GM23338 (cell line): ENCODE data around the gene PDE10A. TPM values are rescaled to one million over a fixed set of nuclear protein-coding genes. Genes with fewer than 3 reads are reported as not detected.

ENCODE experiments used
- ATAC-seq: fragments of 200-7000 bp; cut with Tn5 transposase; 3 replicates; pipeline ENCODE4 v1.9.1; 2020
- DNase-seq: peaks from one replicate; pipeline ENCODE4 v3.0.0-alpha.2; 2015; ENCODE audit warnings: low spot score
- H2AFZ ChIP-seq: fragments of 200-600 bp; sonication (generic); 2 replicates; pipeline ENCODE4 v1.8.0; 2016; ENCODE audit warnings: antibody characterized with exemption, mild to moderate bottlenecking, moderate library complexity
- H3F3A ChIP-seq: fragments of 200-600 bp; sonication (generic); replicated peaks from 2 replicates; pipeline ENCODE4 v1.8.0; 2017; ENCODE audit warnings: antibody characterized with exemption, mixed run types, low read depth
- H3K27ac ChIP-seq: fragments of 200-600 bp; sonication (generic); 2 replicates; pipeline ENCODE4 v1.6.1; 2016; ENCODE audit warnings: low read depth
- H3K27me3 ChIP-seq: fragments of 200-600 bp; sonication (generic); 2 replicates; pipeline ENCODE4 v1.8.0; 2016; ENCODE audit warnings: mild to moderate bottlenecking, mixed run types, moderate library complexity; ENCODE audit not compliant: insufficient read depth
- H3K36me3 ChIP-seq: fragments of 200-600 bp; sonication (generic); 2 replicates; pipeline ENCODE4 v1.8.0; 2016; ENCODE audit warnings: mild to moderate bottlenecking; ENCODE audit not compliant: insufficient read depth
- H3K4me1 ChIP-seq: fragments of 200-600 bp; sonication (generic); 2 replicates; pipeline ENCODE4 v1.8.0; 2016; ENCODE audit warnings: mild to moderate bottlenecking, moderate library complexity; ENCODE audit not compliant: insufficient read depth
- H3K4me2 ChIP-seq: fragments of 200-600 bp; sonication (generic); 2 replicates; pipeline ENCODE4 v1.7.1; 2017; ENCODE audit warnings: mixed run types
- H3K4me3 ChIP-seq: fragments of 200-600 bp; sonication (generic); 2 replicates; pipeline ENCODE4 v1.6.1; 2016; ENCODE audit warnings: mixed run types
- H3K79me2 ChIP-seq: fragments of 200-600 bp; sonication (generic); replicated peaks from 2 replicates; pipeline ENCODE4 v1.8.0; 2017; ENCODE audit warnings: mild to moderate bottlenecking; ENCODE audit not compliant: insufficient read depth
- H3K9me2 ChIP-seq: fragments of 200-600 bp; sonication (generic); 2 replicates; pipeline ENCODE4 v1.8.0; 2017; ENCODE audit not compliant: insufficient read depth
- H4K20me1 ChIP-seq: fragments of 200-600 bp; sonication (generic); replicated peaks from 2 replicates; pipeline ENCODE4 v1.8.0; 2017; ENCODE audit warnings: mild to moderate bottlenecking; ENCODE audit not compliant: insufficient read depth
- H3K27ac Mint-ChIP-seq: 2 replicates; pipeline ENCODE4 v1.8.0; 2020; ENCODE audit warnings: inconsistent platforms, mild to moderate bottlenecking, moderate library complexity, mixed read lengths
- H3K27me3 Mint-ChIP-seq: 3 replicates; pipeline ENCODE4 v1.8.0; 2022; ENCODE audit warnings: low read depth, mild to moderate bottlenecking, moderate library complexity, mixed read lengths, inconsistent platforms; ENCODE audit not compliant: insufficient read depth, poor library complexity
- H3K36me3 Mint-ChIP-seq: 3 replicates; pipeline ENCODE4 v1.8.0; 2021; ENCODE audit warnings: low read depth, mild to moderate bottlenecking, inconsistent platforms, moderate library complexity, mixed read lengths
- H3K4me1 Mint-ChIP-seq: 3 replicates; pipeline ENCODE4 v1.8.0; 2020; ENCODE audit warnings: mild to moderate bottlenecking, inconsistent platforms, mixed read lengths
- H3K4me3 Mint-ChIP-seq: 3 replicates; pipeline ENCODE4 v1.8.0; 2021; ENCODE audit warnings: moderate library complexity, mild to moderate bottlenecking, inconsistent platforms, mixed read lengths
- H3K9me3 Mint-ChIP-seq: 3 replicates; pipeline ENCODE4 v1.8.0; 2020; ENCODE audit warnings: moderate library complexity, mild to moderate bottlenecking, inconsistent platforms, mixed read lengths
- CTCF ChIP-seq, 2 experiments: fragments of 200-600 bp in 1 of 2; sonication (generic) in 1 of 2; conservative IDR thresholded peaks; 2 replicates each; pipeline versions ENCODE4 v1.5.1 to v1.6.1; 2016 to 2017; ENCODE audit warnings: antibody characterized with exemption in 2 of 2, low read depth in 2 of 2, mild to moderate bottlenecking in 2 of 2, moderate library complexity in 1 of 2
- NANOG ChIP-seq: IDR thresholded peaks from 2 replicates; pipeline ENCODE4 v1.6.1; 2016; ENCODE audit warnings: antibody characterized with exemption, borderline replicate concordance
- ZNF114 ChIP-seq: fragments of 250-450 bp; sonication (Bioruptor Pico); IDR thresholded peaks from 2 replicates; pipeline ENCODE4 v1.5.0; 2020; ENCODE audit warnings: mild to moderate bottlenecking, moderate library complexity
- ZNF331 ChIP-seq: fragments of 250-450 bp; sonication (Bioruptor Pico); IDR thresholded peaks from 2 replicates; pipeline ENCODE4 v1.5.0; 2020; ENCODE audit warnings: low read depth, mild to moderate bottlenecking, moderate library complexity
- polyA plus RNA-seq: library from polyadenylated mRNA; unstranded; fragments of >200 nt; fragmentation: Nextera tagmentation; extraction: Ambion mirVana; gene quantifications from 2 replicates; pipeline ENCODE4 v1.2.1, GENCODE V29; 2016
- total RNA-seq: library from RNA; depleted of rRNA; stranded (reverse); fragments of >200 nt; shearing (Covaris generic); gene quantifications from 2 replicates; pipeline ENCODE4 v1.2.3, GENCODE V29; 2014
- TF ChIP-seq, protein P1 (sequence below): fragments of 250-450 bp; sonication (Bioruptor Pico); IDR thresholded peaks from 2 replicates; pipeline ENCODE4 v1.5.0; 2020; ENCODE audit warnings: mild to moderate bottlenecking, moderate library complexity

The PDE10A gene
- total and polyA plus RNA-seq, 2 experiments from 2014 or later: 0.50 to 3.9 TPM

DNA sequence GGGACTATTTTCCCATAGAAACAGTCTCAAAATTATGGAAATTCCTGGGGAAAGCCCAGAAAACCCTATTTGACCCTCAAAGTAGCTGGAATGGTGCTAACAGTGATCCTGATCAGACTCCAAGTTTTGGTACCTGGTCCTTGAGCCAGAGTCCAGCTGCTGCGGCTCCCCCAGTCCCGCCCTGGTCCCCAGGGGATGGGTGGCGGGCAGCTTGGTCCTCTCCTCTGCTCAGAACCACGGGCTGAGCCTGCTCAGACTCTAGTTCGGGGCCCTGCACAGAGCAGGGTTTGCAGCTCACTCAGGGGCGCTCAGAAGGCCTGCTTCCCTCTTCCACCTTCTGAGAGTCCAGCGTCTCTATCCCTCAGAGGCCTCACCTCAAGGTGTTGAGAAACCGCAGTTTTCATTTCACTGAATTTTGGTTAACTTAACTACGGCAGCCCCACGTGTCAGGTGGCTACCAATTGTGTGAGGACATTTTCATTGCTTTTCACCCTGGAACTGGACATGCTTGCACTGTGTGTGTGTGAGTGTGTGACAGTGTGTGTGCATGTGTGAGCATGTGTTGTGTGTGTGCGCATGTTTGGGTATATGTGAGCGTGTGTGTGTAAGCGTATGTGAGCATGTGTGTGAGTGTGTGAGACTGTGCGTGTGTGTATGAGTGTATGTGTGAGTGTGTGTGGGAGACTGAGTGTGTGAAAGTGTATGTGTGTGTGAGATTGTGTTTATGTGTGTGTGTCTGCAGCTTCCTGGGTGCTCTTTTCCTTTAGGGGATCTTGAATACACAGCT lies 44.2 kb upstream of the PDE10A start (continued):
- TF ChIP-seq CTCF (conservative IDR thresholded peaks at IDR 0.05; ENCODE audit: low read depth in 2 of 2) (no peak), ZNF114 (CRISPR knock-in tag) (no peak), NANOG (no peak)
- TF ChIP-seq, protein P1, sequence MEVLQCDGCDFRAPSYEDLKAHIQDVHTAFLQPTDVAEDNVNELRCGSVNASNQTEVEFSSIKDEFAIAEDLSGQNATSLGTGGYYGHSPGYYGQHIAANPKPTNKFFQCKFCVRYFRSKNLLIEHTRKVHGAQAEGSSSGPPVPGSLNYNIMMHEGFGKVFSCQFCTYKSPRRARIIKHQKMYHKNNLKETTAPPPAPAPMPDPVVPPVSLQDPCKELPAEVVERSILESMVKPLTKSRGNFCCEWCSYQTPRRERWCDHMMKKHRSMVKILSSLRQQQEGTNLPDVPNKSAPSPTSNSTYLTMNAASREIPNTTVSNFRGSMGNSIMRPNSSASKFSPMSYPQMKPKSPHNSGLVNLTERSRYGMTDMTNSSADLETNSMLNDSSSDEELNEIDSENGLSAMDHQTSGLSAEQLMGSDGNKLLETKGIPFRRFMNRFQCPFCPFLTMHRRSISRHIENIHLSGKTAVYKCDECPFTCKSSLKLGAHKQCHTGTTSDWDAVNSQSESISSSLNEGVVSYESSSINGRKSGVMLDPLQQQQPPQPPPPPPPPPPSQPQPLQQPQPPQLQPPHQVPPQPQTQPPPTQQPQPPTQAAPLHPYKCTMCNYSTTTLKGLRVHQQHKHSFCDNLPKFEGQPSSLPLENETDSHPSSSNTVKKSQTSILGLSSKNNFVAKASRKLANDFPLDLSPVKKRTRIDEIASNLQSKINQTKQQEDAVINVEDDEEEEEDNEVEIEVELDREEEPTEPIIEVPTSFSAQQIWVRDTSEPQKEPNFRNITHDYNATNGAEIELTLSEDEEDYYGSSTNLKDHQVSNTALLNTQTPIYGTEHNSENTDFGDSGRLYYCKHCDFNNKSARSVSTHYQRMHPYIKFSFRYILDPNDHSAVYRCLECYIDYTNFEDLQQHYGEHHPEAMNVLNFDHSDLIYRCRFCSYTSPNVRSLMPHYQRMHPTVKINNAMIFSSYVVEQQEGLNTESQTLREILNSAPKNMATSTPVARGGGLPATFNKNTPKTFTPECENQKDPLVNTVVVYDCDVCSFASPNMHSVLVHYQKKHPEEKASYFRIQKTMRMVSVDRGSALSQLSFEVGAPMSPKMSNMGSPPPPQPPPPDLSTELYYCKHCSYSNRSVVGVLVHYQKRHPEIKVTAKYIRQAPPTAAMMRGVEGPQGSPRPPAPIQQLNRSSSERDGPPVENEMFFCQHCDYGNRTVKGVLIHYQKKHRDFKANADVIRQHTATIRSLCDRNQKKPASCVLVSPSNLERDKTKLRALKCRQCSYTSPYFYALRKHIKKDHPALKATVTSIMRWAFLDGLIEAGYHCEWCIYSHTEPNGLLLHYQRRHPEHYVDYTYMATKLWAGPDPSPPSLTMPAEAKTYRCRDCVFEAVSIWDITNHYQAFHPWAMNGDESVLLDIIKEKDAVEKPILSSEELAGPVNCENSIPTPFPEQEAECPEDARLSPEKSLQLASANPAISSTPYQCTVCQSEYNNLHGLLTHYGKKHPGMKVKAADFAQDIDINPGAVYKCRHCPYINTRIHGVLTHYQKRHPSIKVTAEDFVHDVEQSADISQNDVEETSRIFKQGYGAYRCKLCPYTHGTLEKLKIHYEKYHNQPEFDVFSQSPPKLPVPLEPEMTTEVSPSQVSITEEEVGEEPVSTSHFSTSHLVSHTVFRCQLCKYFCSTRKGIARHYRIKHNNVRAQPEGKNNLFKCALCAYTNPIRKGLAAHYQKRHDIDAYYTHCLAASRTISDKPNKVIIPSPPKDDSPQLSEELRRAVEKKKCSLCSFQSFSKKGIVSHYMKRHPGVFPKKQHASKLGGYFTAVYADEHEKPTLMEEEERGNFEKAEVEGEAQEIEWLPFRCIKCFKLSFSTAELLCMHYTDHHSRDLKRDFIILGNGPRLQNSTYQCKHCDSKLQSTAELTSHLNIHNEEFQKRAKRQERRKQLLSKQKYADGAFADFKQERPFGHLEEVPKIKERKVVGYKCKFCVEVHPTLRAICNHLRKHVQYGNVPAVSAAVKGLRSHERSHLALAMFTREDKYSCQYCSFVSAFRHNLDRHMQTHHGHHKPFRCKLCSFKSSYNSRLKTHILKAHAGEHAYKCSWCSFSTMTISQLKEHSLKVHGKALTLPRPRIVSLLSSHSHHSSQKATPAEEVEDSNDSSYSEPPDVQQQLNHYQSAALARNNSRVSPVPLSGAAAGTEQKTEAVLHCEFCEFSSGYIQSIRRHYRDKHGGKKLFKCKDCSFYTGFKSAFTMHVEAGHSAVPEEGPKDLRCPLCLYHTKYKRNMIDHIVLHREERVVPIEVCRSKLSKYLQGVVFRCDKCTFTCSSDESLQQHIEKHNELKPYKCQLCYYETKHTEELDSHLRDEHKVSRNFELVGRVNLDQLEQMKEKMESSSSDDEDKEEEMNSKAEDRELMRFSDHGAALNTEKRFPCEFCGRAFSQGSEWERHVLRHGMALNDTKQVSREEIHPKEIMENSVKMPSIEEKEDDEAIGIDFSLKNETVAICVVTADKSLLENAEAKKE (CRISPR knock-in tag): no peak

GRCh38 chr6:165705941-165706340 lies 42.9 kb upstream of the PDE10A start:
- peaks cover 14% of the 10 kb centered on the region for H3K4me1 Mint-ChIP-seq
- Histone ChIP-seq H3K36me3 (no peaks in the 10 kb centered on the region; the same call in 1 of the 2 replicates), H3K4me1 (peaks cover 8% of the 10 kb centered on the region; the same call in 1 of the 2 replicates), H3F3A (no peaks in the 10 kb centered on the region), H3K9me2 (no peaks in the 10 kb centered on the region), H3K27me3 (no peaks in the 10 kb centered on the region), H3K4me2 (no peak overlapping the region), H2AFZ (no peak overlapping the region), H4K20me1 (no peaks in the 10 kb centered on the region), H3K79me2 (no peaks in the 10 kb centered on the region), H3K4me3 (no peak overlapping the region), H3K27ac (no peak overlapping the region)
- peaks cover 3% of the 10 kb centered on the region; the same call in 2 of the 3 replicates for H3K9me3 Mint-ChIP-seq
- no peak for DNase-seq
- H3K27ac Mint-ChIP-seq: no peak overlapping the region
- no peak for TF ChIP-seq ZNF331 (CRISPR knock-in tag)
- no peaks in the 10 kb centered on the region; the same call in 2 of the 3 replicates for H3K36me3 Mint-ChIP-seq
- H3K27me3 Mint-ChIP-seq: peaks cover 8% of the 10 kb centered on the region
- no peak for ATAC-seq
- no peak overlapping the region for H3K4me3 Mint-ChIP-seq
